ENCODE data around the gene SMIM7.

Gene SMIM7

DNA sequence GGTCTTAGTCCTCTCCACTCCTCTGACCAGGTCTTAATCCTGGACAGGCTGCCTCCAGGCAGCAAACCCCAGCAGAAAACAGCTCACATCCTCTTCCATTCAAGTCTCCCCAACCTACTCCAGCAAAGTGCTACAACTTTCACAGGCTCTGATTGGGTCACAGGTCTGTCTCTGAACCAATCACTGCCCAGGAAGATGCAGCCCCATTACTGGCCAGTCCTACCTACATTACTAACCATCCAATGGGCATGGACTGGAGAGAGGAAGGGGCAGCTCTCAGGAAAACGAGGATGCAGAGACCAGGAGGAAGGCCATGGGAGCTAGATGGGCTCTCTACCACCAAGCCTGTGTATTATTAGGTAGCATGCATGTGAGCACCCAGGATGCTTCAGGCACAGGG is 44.1 kb downstream of the SMIM7 start:
- CTCF ChIA-PET: interaction anchor here (1.1 to 2.2 kb wide), 5 partner anchors 12 to 197 kb away, joined by 3 to 4 read pairs (median 3); no protein-coding TSS in a partner anchor
- 86% methylated on average over 1 of the region's 1 CpG for WGBS (ENCODE audit: insufficient coverage)
- no peaks in the 10 kb centered on the region for H3K27me3 ChIP-seq (replicated peaks in 2 of 5; ENCODE audit: control insufficient read depth in 4 of 5, insufficient read depth in 5 of 5, low read length in 4 of 5)

GRCh38 chr19:16614941-16615340 is 45.0 kb downstream of the SMIM7 start:
- POLR2A ChIA-PET: no interaction called here
- DNase-seq: no peak
- CTCF ChIA-PET: interaction anchor here (2.0 to 3.9 kb wide), 3 partner anchors 11 to 31 kb away, joined by 4 to 12 read pairs (median 4); no protein-coding TSS in a partner anchor
- no peak overlapping the region for H3K4me3 ChIP-seq (ENCODE audit: control insufficient read depth in 1 of 7, extremely low read depth in 1 of 7, insufficient read depth in 4 of 7, low read depth in 2 of 7, low read length in 6 of 7)
- peaks cover 4 to 64% (median 15%) of the 10 kb centered on the region in 4 experiments for H3K4me1 ChIP-seq (ENCODE audit: control extremely low read depth in 1 of 4, control insufficient read depth in 4 of 4, insufficient read depth in 4 of 4, low read length in 3 of 4)
- no peak overlapping the region for H3K27ac ChIP-seq (ENCODE audit: insufficient read depth in 1 of 2, low read depth in 1 of 2, low read length in 2 of 2, poor library complexity in 1 of 2, severe bottlenecking in 2 of 2)
- H3K36me3 ChIP-seq (ENCODE audit: control insufficient read depth in 4 of 4, insufficient read depth in 4 of 4, low read length in 3 of 4): peaks cover 0 to 10% (median 0%) of the 10 kb centered on the region in 4 experiments
- 17% methylated on average over 2 of the region's 2 CpGs for WGBS (ENCODE audit: insufficient coverage)
- H3K27me3 ChIP-seq (replicated peaks in 2 of 5; ENCODE audit: control insufficient read depth in 4 of 5, insufficient read depth in 5 of 5, low read length in 4 of 5): no peaks in the 10 kb centered on the region
- H3K9me3 ChIP-seq (ENCODE audit: control extremely low read depth in 1 of 5, control insufficient read depth in 4 of 5, insufficient read depth in 2 of 5, low read depth in 1 of 5, low read length in 4 of 5): no peaks in the 10 kb centered on the region

More for the DNA sequence above, 44.1 kb downstream of the SMIM7 start:
- Histone ChIP-seq H3K27ac (ENCODE audit: insufficient read depth in 1 of 2, low read depth in 1 of 2, low read length in 2 of 2, poor library complexity in 1 of 2, severe bottlenecking in 2 of 2) (no peak overlapping the region), H3K9me3 (ENCODE audit: control extremely low read depth in 1 of 5, control insufficient read depth in 4 of 5, insufficient read depth in 2 of 5, low read depth in 1 of 5, low read length in 4 of 5) (no peaks in the 10 kb centered on the region), H3K36me3 (ENCODE audit: control insufficient read depth in 4 of 4, insufficient read depth in 4 of 4, low read length in 3 of 4) (peaks cover 0 to 15% (median 0%) of the 10 kb centered on the region in 4 experiments), H3K4me3 (ENCODE audit: control insufficient read depth in 1 of 7, extremely low read depth in 1 of 7, insufficient read depth in 4 of 7, low read depth in 2 of 7, low read length in 6 of 7) (no peak overlapping the region), H3K4me1 (ENCODE audit: control extremely low read depth in 1 of 4, control insufficient read depth in 4 of 4, insufficient read depth in 4 of 4, low read length in 3 of 4) (peaks cover 4 to 64% (median 15%) of the 10 kb centered on the region in 4 experiments)
- no peak for DNase-seq
- POLR2A ChIA-PET: no interaction called here

- WGBS (ENCODE audit: insufficient coverage): 94% methylated on average over 2 of the region's 2 CpGs
- CTCF ChIA-PET: interaction anchor here (1.5 to 3.9 kb wide), 5 partner anchors 10 to 88 kb away, joined by 3 to 12 read pairs (median 4); no protein-coding TSS in a partner anchor
- H3K27me3 ChIP-seq (replicated peaks in 2 of 5; ENCODE audit: control insufficient read depth in 4 of 5, insufficient read depth in 5 of 5, low read length in 4 of 5): no peaks in the 10 kb centered on the region
- H3K27ac ChIP-seq (ENCODE audit: insufficient read depth in 1 of 2, low read depth in 1 of 2, low read length in 2 of 2, poor library complexity in 1 of 2, severe bottlenecking in 2 of 2): no peak overlapping the region
- H3K36me3 ChIP-seq (ENCODE audit: control insufficient read depth in 4 of 4, insufficient read depth in 4 of 4, low read length in 3 of 4): peaks cover 0 to 5% (median 0%) of the 10 kb centered on the region in 4 experiments
- no peak overlapping the region for H3K4me3 ChIP-seq (ENCODE audit: control insufficient read depth in 1 of 7, extremely low read depth in 1 of 7, insufficient read depth in 4 of 7, low read depth in 2 of 7, low read length in 6 of 7)
- H3K4me1 ChIP-seq (ENCODE audit: control extremely low read depth in 1 of 4, control insufficient read depth in 4 of 4, insufficient read depth in 4 of 4, low read length in 3 of 4): peaks cover 4 to 60% (median 15%) of the 10 kb centered on the region in 4 experiments
- POLR2A ChIA-PET: no interaction called here
- no peak for DNase-seq
- no peaks in the 10 kb centered on the region for H3K9me3 ChIP-seq (ENCODE audit: control extremely low read depth in 1 of 5, control insufficient read depth in 4 of 5, insufficient read depth in 2 of 5, low read depth in 1 of 5, low read length in 4 of 5)
These were observed 46.1 kb downstream of the SMIM7 start for GRCh38 chr19:16613841-16614240.

DNA sequence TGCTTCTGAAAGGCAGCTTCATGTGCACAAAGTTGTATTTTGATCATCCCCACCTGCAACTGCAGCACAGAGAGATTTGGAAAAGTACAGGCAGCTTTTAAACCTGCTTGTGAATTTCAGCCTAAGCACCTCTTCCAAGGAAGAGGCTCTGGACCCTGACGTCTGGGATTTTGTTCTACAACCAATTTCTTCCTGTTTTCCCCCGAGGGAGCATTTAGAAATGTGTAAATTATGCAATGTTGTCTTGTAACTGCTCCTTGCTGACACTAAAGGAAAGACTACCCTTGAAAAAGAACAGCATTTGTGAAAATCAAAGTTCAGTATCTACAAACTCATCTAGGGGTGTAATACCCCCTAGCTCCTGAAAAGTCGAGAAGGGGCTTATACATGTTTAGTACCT is 47.3 kb downstream of the SMIM7 start:
- Histone ChIP-seq H3K27ac (ENCODE audit: insufficient read depth in 1 of 2, low read depth in 1 of 2, low read length in 2 of 2, poor library complexity in 1 of 2, severe bottlenecking in 2 of 2) (no peak overlapping the region), H3K4me3 (ENCODE audit: control insufficient read depth in 1 of 7, extremely low read depth in 1 of 7, insufficient read depth in 4 of 7, low read depth in 2 of 7, low read length in 6 of 7) (peak overlapping the region in 1 of 7 experiments; percentile 1), H3K36me3 (ENCODE audit: control insufficient read depth in 4 of 4, insufficient read depth in 4 of 4, low read length in 3 of 4) (peaks cover 0 to 5% (median 0%) of the 10 kb centered on the region in 4 experiments), H3K4me1 (ENCODE audit: control extremely low read depth in 1 of 4, control insufficient read depth in 4 of 4, insufficient read depth in 4 of 4, low read length in 3 of 4) (peaks cover 4 to 61% (median 13%) of the 10 kb centered on the region in 4 experiments), H3K27me3 (replicated peaks in 2 of 5; ENCODE audit: control insufficient read depth in 4 of 5, insufficient read depth in 5 of 5, low read length in 4 of 5) (no peaks in the 10 kb centered on the region), H3K9me3 (ENCODE audit: control extremely low read depth in 1 of 5, control insufficient read depth in 4 of 5, insufficient read depth in 2 of 5, low read depth in 1 of 5, low read length in 4 of 5) (no peaks in the 10 kb centered on the region)
- WGBS (ENCODE audit: insufficient coverage): 33% methylated on average over 1 of the region's 3 CpGs
- DNase-seq: no peak
- ChIA-PET CTCF (interaction anchor here (0.6 to 3.9 kb wide), 7 partner anchors 12 to 87 kb away, joined by 3 to 12 read pairs (median 3); no protein-coding TSS in a partner anchor), POLR2A (no interaction called here)

DNA sequence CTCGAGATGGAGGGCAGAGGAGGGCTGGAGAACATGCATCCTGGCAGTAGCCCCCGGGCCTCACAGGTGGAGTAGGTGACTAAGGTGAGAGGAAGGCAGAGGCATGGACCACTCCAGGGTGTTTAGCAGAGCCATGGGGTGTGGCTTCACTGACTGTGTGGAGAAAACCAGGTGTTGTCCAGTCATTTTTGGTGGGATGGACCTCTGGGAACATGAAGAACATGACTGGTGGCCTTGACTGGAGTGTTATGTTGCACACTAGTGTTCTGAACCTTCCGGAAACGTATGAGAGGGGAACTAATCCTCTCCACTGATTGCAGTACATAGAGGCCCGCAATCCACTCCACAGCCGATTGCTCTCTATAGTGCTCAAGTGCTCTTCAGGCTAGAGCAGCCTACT is 48.8 kb downstream of the SMIM7 start:
- Histone ChIP-seq H3K4me3 (ENCODE audit: control insufficient read depth in 1 of 7, extremely low read depth in 1 of 7, insufficient read depth in 4 of 7, low read depth in 2 of 7, low read length in 6 of 7) (no peak overlapping the region), H3K36me3 (ENCODE audit: control insufficient read depth in 4 of 4, insufficient read depth in 4 of 4, low read length in 3 of 4) (peaks cover 0 to 5% (median 0%) of the 10 kb centered on the region in 4 experiments), H3K4me1 (ENCODE audit: control extremely low read depth in 1 of 4, control insufficient read depth in 4 of 4, insufficient read depth in 4 of 4, low read length in 3 of 4) (peaks cover 4 to 49% (median 13%) of the 10 kb centered on the region in 4 experiments), H3K27ac (ENCODE audit: insufficient read depth in 1 of 2, low read depth in 1 of 2, low read length in 2 of 2, poor library complexity in 1 of 2, severe bottlenecking in 2 of 2) (no peak overlapping the region), H3K27me3 (replicated peaks in 2 of 5; ENCODE audit: control insufficient read depth in 4 of 5, insufficient read depth in 5 of 5, low read length in 4 of 5) (no peaks in the 10 kb centered on the region), H3K9me3 (ENCODE audit: control extremely low read depth in 1 of 5, control insufficient read depth in 4 of 5, insufficient read depth in 2 of 5, low read depth in 1 of 5, low read length in 4 of 5) (no peaks in the 10 kb centered on the region)
- CTCF ChIA-PET: no interaction called here
- no peak for DNase-seq
- WGBS (ENCODE audit: insufficient coverage): 100% methylated on average over 6 of the region's 6 CpGs
- POLR2A ChIA-PET: no interaction called here

GRCh38 chr19:16609511-16610200 is 50.3 kb downstream of the SMIM7 start:
- POLR2A ChIA-PET: interaction anchor here (0.6 kb wide), 1 partner anchor 42 kb away, joined by 5 read pairs; no protein-coding TSS in a partner anchor
- no peak overlapping the region for H3K4me3 ChIP-seq (ENCODE audit: control insufficient read depth in 1 of 7, extremely low read depth in 1 of 7, insufficient read depth in 4 of 7, low read depth in 2 of 7, low read length in 6 of 7)
- 94% methylated on average over 3 of the region's 5 CpGs for WGBS (ENCODE audit: insufficient coverage)
- H3K27ac ChIP-seq (ENCODE audit: insufficient read depth in 1 of 2, low read depth in 1 of 2, low read length in 2 of 2, poor library complexity in 1 of 2, severe bottlenecking in 2 of 2): no peak overlapping the region
- H3K27me3 ChIP-seq (replicated peaks in 2 of 5; ENCODE audit: control insufficient read depth in 4 of 5, insufficient read depth in 5 of 5, low read length in 4 of 5): no peaks in the 10 kb centered on the region
- peaks cover 2 to 43% (median 6%) of the 10 kb centered on the region in 4 experiments for H3K4me1 ChIP-seq (ENCODE audit: control extremely low read depth in 1 of 4, control insufficient read depth in 4 of 4, insufficient read depth in 4 of 4, low read length in 3 of 4)
- H3K9me3 ChIP-seq (ENCODE audit: control extremely low read depth in 1 of 5, control insufficient read depth in 4 of 5, insufficient read depth in 2 of 5, low read depth in 1 of 5, low read length in 4 of 5): no peaks in the 10 kb centered on the region
- no peak for DNase-seq
- peaks cover 0 to 7% (median 0%) of the 10 kb centered on the region in 4 experiments for H3K36me3 ChIP-seq (ENCODE audit: control insufficient read depth in 4 of 4, insufficient read depth in 4 of 4, low read length in 3 of 4)
- CTCF ChIA-PET: interaction anchor here (0.6 to 1.0 kb wide), 3 partner anchors 8 to 27 kb away, joined by 3 read pairs; no protein-coding TSS in a partner anchor

DNA sequence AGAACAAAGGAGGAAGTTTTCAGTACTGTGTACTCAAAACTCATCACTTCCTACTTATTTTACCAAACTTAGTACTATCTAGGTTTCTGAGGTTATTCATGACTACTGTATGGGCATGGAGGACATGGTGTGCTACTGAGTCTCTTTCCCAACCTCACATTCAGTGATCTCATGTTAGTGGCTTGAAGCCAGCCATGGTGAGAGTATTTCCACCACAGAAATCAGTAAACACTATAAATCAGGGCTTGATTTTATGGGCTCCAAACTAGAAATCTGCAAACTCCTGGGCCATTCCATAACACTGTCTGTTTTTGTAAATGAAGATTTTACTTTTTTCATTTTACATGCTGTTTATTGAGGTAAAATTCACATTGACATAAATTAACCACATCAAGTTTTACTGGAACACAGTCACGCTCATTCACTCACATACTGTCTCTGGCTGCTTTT is 51.6 kb downstream of the SMIM7 start:
- ChIA-PET CTCF (interaction anchor here (0.8 to 1.1 kb wide), 2 partner anchors 9 to 166 kb away, joined by 3 to 4 read pairs; no protein-coding TSS in a partner anchor), POLR2A (interaction anchor here (0.7 kb wide), 1 partner anchor 1859 kb away, joined by 3 read pairs; no protein-coding TSS in a partner anchor)
- 50% methylated on average over 1 of the region's 1 CpG for WGBS (ENCODE audit: insufficient coverage)
- peaks cover 0 to 7% (median 0%) of the 10 kb centered on the region in 4 experiments for H3K36me3 ChIP-seq (ENCODE audit: control insufficient read depth in 4 of 4, insufficient read depth in 4 of 4, low read length in 3 of 4)
- peak in 2 of 3 donors; percentile 43 to 49 for DNase-seq
- peaks cover 0 to 33% (median 4%) of the 10 kb centered on the region in 4 experiments for H3K4me1 ChIP-seq (ENCODE audit: control extremely low read depth in 1 of 4, control insufficient read depth in 4 of 4, insufficient read depth in 4 of 4, low read length in 3 of 4)
- H3K27me3 ChIP-seq (replicated peaks in 2 of 5; ENCODE audit: control insufficient read depth in 4 of 5, insufficient read depth in 5 of 5, low read length in 4 of 5): no peaks in the 10 kb centered on the region
- H3K4me3 ChIP-seq (ENCODE audit: control insufficient read depth in 1 of 7, extremely low read depth in 1 of 7, insufficient read depth in 4 of 7, low read depth in 2 of 7, low read length in 6 of 7): no peak overlapping the region
- H3K9me3 ChIP-seq (ENCODE audit: control extremely low read depth in 1 of 5, control insufficient read depth in 4 of 5, insufficient read depth in 2 of 5, low read depth in 1 of 5, low read length in 4 of 5): no peaks in the 10 kb centered on the region
- no peak overlapping the region for H3K27ac ChIP-seq (ENCODE audit: insufficient read depth in 1 of 2, low read depth in 1 of 2, low read length in 2 of 2, poor library complexity in 1 of 2, severe bottlenecking in 2 of 2)
